GM19193 (cell line): ENCODE data around the gene DLX1.

Experiments used
- POLR2A ChIP-seq: IDR thresholded peaks from 4 replicates; pipeline ENCODE4 v1.6.1; 2011; ENCODE audit not compliant: insufficient read depth, insufficient read length; ENCODE audit errors: extremely low read depth

The DLX1 gene

GRCh38 chr2:172105471-172106107 lies 20.3 kb downstream of the DLX1 start:
- no peak for TF ChIP-seq POLR2A

GRCh38 chr2:172106108-172106961 lies 21.0 kb downstream of the DLX1 start:
- no peak for TF ChIP-seq POLR2A

DNA sequence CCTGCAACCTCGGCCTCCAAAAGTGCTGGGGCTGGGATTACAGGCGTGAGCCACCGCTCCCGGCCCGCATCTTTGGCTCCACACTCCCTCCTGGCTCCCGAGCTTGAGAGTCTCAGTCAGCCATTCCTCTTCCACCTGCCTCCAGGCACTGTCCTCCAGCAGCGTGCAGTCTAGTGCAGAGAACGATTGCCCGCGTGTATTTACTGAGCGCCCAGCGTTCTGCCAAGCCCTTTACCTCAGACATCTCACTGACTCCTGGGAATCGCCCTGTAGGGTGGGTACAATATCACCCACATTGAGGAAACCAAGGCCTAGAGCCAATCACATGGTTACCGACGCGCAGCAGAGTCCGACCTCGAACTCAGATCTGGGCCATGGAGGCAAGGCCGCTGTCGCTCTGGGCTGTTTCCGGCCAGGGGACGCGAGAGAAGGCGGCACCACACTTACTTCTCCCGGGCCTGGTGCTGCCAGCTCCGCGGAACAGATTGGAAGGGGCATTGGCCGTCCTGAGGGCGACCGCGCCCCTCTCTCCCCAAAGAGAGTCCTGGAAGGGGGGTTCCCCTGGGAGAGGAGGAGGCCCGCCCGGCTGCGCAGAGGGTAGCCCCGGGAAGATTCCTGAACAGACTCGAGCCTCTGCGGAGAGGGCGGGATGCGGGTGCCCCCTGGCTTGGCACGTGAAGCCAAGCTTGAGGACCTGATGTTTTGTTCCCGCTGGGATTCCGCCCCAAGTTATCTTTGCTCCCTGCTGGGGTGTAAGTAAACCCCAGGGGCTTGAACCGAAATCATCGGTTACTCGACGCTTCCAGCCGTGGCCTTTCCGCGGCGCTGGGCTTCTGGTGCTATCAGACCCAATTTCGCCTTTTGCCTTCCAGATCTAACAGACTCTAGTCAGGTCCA lies 22.6 kb downstream of the DLX1 start:
- TF ChIP-seq POLR2A, result no peak

DNA sequence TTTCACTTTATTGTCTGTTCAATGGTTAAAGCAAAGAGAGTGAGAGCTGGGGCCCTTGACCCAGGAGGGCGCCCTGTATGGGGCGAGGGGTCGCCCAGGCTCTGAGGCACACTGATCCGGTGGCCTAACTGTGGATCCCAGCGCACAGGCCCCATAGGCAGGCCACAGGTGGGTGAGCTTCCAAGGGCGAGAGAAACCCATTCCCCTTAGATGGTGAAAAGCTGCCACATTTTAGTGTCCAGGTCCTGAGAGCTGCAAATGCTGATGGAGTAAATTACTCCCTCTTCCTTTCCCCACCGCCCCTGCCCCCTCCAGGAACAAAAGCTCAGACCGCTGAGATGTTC lies 23.3 kb downstream of the DLX1 start:
- TF ChIP-seq POLR2A, result no peak

- no peak for TF ChIP-seq POLR2A
Observed at GRCh38 chr2:172109256-172109987, 24.1 kb downstream of the DLX1 start.

DNA sequence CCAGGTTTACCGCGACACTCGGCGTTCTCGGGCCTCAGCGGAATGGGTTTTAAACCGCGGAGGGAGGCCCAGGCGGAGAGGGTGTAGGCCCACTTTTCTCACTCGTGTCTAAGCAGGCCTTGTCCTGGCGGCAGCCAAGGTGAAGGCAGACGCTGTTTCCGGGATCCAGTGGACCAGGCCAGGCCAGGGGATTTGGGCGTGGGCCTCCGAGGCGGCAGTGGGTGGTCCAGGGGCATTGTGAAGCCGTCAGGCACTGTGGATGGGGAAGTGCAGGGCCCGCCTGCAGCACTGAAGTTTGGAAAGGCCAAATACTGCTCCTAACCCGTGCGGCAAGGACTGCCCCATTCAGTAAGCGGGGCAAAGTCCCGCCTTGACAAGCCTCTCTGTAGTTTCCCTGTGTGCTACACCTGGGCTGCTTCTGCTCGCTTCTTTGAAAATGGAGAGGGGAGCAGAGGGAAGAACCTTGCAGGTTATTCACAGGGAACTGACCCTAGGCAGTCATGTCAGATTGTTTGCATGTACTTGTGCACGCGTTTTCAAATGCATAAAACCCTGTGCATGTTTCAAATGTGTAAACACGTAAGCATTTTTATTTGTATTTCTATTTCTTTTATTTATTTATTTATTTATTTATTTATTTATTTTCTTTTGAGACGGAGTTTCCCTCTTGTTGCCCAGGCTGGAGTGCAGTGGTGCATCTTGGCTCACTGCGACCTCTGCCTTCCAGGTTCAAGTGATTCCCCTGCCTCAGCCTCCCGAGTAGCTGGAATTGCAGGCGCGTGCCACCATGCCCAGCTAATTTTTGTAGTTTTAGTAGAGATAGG lies 24.9 kb downstream of the DLX1 start:
- no peak for TF ChIP-seq POLR2A

DNA sequence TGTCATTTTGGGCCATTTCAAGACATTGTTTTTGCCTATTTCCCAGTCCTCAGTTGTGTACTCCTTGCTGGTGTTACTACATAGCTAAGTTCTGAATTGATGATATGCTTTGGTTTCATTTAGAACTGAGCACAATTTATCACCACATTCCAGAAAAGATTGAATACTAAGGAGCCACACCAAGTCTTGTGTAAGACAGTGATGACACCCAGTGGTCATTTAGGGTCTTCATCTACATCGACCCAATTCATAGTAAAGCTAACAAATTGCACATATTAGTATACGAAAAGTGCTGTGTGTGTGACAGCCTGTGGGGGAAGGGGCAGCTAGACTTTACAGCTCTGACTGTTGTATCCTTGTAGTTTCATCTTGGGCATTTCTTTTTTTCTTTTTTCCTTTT lies 28.3 kb downstream of the DLX1 start:
- no peak for TF ChIP-seq POLR2A

DNA sequence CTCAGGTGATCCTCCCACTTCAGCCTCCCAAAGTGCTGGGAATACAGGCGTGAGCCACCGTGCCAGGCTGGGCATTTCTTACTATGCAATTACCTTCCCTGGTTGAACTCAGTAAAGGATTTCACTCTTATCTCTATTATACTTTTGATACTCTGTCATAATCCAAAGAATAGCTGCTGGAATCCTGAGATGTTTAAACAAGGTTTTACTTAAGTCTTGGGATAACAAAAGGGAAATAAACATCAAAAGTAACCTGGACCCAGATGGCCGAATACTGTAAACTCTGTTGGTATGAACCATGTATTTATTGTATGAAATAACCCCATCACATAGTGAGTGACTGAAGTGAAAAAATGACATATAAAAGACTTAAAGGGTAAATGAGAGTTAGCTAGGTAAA lies 29.3 kb downstream of the DLX1 start:
- TF ChIP-seq POLR2A, result no peak

DNA sequence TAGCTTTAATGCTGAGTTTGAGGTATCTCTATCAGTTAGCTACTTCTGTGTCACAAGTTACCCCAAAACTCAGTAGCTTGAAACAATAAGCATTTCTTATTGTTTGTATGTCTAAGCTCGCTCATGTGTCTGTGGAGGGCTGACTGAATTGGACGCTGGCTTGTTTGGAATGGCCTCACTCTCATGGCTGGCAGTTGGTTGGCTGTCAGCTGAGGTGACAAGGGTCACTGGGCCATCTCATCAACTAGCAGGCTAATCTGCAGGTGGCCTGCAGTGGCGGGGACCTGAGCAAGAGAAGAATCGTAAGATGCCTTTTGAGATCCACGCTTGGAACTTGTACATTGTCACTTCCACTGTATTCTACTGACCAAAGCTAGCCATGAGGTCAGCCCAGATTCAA lies 30.8 kb downstream of the DLX1 start:
- no peak for TF ChIP-seq POLR2A

DNA sequence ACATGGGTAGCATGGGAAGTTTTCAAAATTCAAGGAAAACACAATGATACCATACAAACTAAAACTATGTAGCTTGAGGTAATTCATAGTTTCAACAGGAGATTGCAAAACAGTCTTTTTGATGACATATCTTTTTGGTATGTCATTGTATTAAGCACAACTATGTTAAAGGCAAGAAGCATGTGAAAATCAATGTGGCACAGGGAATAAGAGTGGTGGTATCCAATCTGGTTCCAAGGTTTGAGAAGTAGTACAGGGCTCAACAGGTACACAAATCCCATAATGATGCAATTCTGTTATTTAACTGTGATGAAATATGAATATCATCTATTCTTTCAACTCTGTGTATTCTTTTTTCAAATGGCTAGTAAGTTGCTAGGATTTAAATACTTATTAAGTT lies 33.8 kb downstream of the DLX1 start:
- no peak for TF ChIP-seq POLR2A

DNA sequence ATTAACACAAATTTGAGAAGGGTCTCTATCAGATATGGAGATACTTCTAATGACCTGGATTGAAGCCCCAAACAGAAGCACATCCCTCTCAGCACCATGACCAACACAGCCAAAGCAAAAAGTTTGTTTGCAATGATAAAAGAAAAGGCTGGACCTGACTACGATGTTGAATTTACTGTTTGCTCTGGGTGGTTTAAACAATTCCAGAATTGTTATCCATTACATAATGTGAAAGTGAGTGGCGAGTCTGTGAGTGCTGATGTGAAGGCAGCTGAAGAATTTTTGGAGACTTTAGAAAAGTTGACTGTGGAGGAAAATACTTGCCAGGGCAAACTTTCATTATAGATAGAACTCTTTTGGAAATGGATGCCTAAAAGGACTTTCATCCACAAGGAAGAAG lies 34.8 kb downstream of the DLX1 start:
- no peak for TF ChIP-seq POLR2A

DNA sequence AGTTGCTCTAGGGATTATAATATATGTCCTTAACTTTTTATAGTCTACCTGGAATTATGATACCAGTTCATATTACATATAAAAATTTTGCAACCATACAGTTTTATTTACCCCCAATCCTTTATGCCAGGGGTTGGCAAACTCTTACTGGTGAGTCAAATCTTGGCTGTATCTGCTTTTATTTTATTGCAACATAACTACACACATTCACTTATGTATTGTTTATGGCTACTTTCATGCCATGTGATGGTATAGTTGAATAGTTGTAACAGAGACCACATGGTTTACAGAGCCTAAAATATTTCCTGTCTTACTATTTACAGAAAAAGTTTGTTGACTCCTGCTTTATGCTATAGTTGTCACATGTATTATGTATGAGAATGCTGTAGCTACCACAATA lies 43.2 kb downstream of the DLX1 start:
- TF ChIP-seq POLR2A, result no peak

GRCh38 chr2:172129404-172129803 lies 44.1 kb downstream of the DLX1 start:
- TF ChIP-seq POLR2A, result no peak
